ENCODE data around the gene LHX1.

The LHX1 gene

DNA sequence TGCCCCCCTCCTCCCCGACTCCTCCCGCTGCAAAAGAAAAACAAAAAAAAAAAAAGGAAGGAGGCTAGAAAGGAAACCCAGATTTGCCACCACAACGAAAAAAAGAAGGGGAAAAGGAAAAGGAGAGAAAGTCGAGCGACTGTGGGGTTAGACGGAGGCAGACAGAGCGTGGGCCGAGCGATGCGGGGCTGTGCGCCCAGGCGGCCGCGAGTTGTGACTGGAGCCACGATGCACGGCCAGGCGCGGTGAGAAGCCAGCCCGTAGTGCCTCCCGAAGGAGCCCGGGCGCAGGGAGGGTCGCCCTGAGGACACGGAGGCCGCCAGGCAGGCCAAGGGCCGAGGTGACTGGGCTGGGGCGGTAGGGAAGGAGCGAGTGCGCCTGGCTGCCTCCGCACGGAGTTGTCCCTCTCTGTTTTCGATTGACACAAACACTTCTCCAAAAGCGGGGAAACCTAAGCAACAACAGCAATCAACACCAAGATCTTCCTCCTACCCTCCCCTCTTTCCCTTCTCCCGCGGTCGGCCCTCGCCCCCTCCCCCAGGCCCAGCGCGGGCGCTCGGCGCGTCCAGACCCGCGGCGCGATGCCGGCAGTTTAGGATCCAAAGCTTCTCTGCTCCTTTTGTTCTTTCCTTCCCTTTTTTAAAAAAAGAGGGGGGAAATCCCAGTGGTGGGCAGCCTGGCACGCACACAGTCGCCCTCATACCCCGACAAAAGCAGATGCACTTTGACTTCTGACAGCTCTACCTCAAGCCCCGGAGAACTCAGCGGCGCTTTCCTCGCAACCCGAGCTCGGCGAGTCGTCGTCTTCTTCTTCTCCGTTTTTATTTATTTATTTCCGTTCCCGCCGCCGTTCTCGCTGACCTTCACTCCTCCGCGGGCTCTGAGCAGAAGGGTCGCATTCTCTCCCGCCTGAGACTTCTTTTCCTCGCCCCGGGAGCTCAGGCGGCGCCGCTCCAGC, at the start of gene LHX1:
LHX1 (plus strand) TSS at position 475 of the 958 bp plus-strand sequence. CDS start 723 bp downstream, outside the sequence.
- DNase-seq = no peak

DNA sequence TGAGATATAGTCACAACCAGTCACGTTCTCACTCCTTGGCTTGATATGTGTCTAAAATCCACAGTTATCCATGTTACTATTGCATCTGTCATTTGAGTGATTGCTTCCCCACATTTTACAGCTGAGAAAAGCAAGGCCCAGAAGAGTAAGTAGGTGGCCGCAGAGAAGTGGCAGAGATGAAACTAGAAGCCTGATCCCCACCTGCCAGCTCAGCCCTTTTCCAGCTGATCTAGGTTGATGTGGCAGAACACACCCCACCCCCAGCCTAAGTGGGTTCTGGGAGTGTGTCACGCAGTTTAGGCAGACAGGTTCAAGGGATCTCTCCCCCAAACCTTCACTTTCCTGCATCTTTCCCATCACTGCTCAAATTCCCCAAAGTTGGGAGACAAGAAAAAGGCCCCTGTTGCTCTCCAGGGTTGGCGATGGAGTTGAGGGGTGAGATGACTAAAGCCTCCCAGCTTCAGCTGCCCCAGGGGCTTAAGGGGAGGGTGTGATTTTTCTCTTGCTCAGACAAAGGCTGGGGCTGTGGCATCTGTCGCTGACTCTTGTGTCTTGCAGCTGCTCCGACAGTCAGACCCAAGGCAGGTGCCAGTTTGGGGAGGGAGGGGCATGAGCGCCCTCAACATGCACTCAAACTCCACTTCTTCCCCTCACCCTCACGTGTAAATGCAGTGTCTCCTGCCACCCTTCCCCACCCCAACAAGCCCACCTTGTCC, 48.9 kb upstream of the LHX1 start:
- peak; percentile 65 for DNase-seq

DNA sequence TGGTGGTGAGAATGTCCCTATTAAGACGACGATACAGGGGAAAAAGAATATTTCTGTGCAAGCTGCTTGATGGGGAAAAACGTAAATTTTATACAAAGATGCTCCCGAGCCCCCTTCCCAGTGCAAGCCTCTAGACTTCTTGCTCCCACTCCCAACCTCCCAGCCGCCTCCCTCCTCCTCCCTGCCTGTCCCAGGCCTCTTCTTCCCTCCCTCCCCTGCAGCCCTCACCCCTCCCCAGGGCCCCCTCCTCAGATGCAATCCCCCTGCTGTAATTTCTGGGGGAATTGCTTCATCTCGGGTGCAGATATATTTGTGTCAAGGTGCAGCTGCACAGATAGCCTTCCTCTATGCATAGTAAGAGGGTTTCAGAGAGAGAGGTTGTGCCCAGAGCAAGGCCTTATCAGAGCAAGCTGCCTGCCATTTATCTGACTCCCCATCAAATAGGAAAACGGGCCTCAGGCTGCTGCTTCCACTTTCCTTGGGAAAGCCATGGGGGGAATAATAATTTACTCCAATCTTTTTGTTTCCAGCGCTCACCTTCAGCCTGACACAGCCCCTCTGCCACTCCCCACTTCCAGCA, 47.4 kb upstream of the LHX1 start:
- DNase-seq = no peak

DNA sequence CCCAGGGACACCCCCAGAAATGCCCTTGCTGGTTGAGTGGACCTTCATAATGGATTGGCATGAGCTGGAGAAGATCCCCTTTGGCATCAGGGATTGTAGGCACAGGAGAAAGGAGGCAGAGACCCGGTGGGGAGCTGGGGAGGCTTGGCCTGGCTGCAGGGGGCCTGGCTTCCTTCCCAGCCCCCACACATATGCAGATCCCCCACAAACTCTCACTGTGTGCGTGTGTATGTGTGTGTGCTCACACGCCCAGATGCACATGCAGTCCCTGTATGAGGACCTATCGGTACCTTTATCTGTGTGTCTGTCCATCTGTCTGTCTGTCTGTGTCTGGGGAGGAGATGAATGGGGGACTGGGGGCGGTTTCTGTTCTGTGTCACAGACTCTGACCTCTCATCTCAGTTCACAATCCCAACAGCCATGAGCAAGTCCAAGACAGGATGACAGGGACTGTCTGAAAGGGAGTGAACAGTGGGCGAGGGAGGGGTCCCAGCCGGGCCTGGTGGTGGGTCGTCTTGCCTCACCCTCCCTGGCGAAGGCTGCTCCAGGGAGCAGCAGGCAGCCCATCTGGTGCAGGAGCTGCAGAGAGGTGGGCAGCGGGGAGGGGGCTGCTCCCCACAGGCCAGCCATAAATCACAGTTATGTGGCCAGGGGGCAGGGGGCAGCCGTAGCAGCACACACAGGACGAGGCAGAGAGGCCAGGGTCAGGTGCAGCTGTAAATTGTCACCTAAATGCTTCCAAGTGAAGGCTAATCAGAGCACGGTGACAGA, 46.7 kb upstream of the LHX1 start:
- DNase-seq = no peak

DNA sequence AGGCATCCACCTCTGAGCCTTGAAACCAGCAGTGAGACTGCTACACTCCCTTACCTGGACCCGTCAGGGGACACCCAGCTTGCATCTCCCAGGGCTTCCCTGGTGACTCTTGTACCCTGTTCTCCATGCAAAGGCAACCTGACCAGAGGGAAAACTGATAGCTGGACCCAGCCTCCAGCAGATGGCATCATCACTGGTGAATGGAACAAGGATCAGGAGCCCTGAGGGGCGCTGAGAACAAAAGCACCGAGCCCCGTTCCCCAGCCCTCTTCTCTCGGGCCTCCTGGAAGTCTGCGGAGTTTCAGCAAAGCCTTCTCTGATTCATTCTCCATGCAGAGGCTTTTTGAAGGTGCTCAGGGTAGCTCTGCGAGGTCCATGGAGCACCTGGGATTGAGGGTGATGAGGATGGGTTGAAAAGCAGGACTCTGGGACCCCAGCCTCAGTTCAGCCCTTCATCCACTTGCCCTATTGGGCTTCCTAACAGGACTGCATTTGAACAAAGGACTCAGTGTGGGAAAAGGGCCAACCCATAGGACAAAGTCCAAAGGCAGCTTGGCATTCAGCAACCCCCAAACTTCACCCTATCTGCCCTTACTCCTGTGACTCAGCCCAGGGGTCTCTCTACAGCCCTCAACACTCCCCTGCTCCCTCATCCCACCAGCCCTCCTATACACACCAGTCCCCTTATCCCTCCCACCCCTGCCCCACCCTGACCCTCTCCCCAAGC, 45.0 kb upstream of the LHX1 start:
- DNase-seq = no peak

DNA sequence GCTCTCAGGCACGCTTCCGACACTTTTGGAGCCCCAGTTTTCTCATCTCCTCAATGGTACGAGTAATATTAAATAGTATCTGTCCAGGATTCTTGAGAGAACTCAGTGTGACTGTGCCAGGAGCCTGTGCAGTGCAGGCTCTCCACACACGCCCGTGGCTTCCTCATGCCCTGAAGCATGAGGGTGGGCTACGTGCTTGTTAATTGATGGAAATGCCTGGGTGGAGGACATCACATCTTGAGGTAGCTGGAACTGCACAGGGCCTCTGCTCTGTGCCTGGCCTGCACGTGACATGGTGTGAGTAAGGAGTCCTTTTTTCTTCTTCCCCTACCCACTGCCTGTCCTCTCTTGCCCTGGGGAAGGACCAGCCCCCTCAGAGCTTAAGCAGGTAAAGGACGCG, 43.1 kb upstream of the LHX1 start:
- DNase-seq = no peak

DNA sequence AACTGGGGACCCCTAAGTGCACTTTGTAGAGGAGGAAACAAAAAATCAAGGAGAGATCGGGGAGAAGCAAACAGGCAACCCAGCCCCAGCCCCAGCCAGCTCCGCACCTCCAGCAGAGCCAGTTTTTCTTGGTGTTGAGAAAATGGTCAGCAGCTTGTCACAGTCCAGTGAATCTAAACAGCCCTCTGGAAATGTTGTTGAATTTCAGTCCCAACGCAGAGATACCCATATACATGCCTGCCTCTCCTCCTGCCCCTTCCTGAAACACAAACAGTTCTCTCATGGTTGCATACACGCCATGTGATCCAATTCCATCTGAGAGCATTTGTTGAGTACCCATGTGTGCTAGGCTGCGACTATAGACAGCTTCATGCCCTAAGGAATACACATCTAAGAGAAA, 42.4 kb upstream of the LHX1 start:
- DNase-seq = no peak

DNA sequence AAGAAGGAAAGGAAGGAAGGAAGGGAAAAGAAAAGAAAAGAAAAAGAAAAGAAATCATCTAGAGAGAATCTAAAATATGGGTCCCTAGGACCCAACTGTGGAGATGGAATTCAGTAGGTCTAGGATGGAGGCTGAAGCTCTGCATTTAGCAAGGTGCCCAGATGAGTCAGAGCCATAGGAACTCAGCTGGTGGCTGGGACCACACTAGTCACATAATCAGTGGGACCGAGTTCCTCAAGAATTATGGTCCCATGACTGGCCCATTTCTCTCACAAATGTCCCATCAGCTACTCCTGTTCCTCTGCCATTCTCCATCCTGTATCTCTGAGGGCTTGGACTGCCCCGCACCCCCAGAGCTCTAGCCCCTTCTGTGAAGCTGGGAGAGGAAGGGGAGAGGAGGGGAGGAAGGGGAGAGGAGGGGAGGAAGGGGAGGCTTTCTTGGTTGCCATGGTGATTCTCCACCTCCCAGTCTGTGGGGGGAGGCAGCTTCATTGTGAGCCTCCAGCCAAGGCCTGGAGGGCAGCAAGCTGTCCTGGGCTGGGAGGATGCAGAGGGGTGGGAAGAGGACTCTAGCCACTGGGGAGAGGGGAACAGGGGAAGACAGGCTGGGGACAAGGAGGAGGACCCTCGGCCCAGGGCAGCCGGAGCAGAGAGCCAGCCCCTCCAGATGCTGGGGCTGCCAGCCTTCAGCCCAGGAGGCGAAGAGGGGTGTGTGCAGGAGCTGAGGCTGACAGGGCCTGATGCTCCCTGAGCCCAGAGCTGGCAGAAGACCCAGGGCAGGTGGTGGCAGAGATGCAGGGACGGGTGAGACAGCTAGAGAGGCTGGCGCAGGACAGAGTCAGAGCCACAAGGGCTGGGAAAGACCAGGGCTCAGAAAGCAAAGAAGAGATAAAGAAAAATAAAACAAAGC, 37.8 kb upstream of the LHX1 start:
- DNase-seq = no peak

DNA sequence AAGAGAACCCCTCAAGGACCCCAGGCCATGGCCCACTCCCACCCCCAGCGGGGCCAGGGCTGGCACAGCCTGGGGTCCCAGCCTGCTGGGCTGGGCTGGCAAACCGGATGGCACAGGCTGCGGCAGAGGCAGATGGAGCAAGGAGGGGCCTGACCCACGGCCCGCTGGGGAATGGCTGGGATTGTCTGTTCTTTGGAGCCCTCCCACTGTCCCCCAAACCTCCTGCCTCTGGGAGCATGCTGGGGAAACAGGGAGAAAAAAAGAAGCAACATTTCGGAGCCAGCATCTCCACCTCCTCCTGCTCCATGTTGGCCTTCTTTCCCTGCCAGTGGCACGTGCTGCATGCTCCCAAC, 37.1 kb upstream of the LHX1 start:
- no peak for DNase-seq

DNA sequence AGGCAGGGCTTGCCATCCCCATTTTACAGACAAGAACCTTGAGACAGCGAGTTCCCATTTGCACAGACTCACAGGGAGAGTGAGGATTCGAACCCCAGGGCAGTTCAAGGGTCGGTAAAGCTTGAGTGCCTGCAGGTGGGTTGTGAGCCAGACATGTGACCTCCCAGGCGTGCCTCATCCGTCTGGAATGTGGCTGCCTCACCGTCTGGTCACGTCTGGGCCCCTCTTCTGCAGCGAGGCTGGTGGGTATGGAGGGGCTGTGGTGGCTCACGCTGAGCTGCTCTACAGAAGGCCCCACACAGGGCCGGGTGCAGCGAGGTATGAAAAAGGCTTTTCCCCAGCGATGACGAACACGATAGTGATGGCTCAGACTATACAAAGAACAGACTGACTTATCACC, 35.8 kb upstream of the LHX1 start:
- no peak for DNase-seq

DNA sequence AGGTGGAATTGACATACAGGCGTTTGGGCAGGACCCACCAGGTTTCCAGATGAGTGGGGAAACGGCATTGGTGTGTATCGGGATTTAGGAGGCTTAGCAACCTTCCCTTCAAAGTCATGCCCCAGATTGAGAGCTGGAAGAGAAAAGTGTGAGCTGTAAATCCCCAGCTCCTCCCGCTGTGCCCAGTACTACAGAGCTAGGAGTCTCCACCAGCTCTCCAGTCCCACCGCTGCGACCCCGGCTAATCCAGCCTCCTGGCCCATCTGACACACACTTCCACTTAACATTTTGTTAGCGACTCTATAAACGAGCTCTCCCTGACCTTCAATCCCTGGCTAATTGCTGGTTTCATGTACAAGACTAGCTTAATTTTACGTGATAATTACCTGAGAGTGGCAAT, 29.9 kb upstream of the LHX1 start:
- DNase-seq = no peak

DNA sequence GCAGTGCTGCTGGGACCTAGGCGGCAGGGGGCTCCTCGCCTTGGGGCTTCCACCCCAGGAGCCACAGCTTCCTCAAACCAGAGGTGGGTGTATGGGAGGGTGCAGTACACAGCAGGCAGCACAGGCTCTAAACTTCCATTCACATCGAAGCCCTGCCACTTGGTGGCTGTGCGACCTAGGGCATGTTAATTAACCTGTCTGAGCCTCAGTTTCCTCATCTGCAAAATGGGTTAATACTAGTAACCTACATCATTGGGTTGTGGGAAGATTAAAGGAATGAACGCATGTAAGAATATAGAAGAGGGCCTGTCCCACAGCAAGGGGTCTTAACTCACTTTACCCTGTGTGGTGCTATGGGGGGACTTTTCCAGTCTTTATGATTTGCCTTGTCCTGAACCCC, 26.8 kb upstream of the LHX1 start:
- DNase-seq = no peak

DNA sequence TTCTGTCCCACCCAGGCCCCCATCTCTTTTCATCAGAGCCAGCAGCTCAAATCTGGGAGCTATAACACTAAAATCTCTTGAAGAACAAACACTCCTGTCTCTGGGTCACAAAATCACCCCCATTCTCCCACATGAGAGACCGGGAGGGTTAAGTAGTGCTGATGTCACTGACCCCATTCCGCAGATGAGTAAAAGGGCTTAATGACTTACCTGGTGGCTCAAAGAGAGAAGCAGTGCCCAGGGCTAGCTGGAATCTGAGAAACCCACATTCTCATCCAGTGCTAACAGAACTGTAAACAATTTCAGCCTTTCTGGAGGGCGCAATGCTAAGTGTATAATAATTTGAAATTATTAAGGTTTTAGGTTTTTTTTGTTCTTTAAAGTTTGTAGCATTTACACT, 26.3 kb upstream of the LHX1 start:
- DNase-seq = no peak

DNA sequence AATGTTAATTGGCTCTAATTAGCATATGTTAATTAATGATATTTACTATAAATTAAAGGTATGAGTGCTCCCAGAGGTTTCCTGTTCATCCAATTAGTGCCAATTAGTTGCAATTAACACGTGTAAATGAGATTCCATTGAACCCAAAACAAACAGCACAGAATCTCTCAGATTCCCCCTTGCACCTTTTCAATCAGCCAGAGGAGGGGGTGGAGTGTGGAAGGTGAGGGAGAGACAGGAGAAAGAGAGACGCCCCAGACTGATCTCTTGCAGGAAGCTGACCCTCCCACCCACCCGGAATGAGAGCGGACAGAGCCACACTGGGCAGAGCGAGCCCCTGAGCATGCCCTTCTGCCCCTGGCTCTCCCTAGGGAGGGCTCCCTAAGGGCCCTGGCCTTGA, 24.1 kb upstream of the LHX1 start:
- DNase-seq = no peak

DNA sequence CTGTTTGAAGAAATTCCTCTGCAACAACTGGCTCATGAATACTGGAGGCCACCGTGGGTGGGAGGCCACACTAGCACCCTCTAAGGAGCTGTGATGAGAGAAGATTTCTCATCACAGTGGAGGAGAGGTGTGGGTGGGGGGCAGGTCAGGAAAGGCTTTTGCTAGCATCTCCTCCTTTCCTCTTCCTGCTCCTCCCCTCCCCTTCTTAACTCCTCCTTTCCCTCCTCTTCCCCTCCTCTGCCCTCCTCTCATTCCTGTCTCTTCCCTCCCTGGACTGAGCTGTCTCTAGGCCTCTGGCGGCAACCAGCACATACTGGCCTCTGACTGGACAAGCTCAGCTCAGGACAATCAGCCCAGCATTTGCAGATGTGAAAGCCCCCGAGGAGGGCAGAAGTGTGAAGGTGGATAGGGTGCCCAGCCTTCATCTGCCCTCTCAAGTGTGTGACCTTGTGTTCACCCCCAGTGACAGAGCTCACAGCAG, 19.0 kb upstream of the LHX1 start:
- no peak for DNase-seq

DNA sequence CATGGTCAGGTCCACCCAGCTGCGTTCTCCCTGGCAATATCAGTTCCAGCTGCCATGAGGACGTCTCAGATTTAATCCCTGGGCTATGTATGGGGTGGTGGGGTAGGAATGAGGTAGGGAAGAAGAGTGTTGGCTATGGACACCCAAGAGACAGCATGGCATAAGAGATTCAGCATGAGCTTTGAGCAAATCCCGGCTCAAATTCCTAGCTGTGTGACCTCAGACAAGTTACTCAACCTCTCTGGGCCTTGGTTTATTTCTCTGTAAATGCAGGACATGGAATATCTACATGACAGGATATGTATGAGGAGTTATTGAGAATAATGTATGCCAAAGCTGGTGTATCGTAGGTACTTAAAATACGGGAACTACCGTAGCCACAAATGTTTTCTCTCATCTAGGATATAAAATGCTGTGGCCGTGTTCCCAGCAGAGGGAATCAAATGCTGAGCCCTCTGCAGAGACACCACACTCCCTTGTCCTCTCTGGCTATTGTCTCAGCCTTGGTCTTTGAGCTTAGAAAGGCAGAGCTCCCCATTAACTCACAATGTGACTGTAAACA, 17.8 kb upstream of the LHX1 start:
- DNase-seq = no peak

DNA sequence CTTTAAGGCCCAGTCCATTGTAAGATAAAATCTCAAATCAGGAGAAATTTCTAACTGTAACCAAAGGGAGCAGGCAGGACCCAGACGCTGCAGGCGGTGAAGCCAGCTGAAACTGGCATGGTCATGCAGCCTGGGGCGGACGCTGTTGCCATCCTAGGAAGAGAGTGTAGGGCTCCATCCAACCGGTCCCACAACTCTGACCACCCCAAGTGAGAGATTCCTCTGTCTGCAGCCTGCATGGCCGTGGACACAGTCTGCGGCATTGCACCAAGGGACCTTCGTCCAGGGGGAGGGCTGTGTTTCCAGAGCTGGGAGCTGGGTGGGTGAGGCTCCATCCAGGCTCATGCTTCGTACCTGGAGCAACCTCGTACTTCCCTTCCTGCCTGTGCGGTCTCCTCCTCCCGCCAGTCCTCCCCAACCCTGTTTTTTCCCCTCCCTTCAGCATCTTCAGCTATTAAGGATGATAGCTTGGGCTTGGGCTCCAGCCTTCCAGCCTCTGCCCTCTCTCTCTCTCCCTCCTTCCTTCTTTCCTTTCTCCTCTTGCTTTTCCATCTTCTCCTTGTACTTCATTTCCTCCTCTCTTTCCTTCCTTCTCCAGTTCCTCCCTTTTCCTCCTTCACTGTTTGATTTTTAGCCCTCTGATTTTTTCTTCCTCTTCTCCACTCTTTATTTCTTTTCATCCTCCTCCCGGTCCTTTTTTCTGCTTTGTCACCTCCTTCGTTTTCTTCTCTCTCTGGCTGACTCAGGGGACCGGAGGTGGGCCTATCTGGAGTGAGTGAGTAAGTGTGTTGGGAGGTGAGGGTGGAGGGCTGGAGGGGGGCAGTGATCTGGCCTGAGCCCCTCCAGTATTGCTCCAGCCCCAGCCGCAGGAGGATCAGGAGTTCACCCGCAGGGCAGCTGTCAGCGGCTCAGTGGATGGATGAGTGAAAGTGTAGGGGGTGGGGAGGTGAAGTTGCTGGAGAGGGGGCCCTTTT, 17.0 kb upstream of the LHX1 start:
- no peak for DNase-seq

DNA sequence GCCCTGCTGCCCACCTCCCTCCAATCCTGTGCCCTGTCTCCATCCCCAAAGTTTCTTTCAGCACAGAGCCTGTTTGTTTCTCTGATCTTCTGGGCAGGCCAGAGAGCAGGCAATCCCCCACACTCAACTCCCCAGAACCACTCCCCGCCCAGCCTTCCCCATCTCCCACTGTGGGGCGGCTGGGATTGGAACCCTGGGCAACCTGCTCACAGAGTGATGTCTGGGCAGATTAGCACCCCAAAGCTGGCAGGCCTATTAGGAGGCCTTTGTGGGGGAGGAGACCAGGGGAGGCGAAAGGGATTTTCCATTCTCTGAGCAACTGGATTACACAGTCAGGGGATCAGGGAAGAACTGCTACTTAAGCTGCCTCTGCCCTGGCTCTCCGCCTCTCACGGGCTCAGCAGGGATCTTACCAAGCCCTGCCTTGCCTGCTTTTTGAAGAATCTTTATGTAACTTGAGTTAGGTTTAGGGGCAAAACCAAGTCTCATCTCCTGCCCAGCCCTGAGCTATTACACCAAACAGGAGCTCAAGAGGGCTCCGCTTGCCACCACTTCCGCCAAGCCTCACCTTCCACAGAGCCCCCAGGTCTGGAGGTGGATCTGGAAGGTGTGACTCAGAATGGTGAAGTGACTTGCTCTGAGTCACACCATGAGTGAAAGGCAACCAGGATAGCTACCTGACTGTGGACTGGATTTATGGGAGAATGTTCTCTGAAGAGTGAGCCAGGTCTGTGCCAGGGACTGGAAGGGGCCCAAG, 16.0 kb upstream of the LHX1 start:
- DNase-seq = no peak

DNA sequence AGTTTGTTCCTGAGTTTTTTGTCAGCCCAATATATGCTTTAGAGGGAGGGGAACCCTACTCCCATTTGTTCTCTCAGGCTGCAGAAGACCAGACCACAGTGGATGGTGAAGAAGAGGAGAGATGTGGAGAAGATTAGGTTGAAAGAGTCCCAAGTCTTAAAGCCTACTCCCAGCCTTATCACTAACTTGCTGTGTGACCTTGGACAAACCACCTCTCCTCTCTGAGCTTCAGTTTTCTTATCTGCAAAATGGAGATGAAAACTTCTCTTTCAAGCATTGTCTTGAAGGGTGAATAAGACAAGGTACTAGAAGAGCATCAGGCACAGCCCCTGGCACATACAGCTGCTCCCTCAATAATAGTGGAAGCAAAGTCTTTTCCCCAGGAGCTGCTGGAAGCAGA, 15.1 kb upstream of the LHX1 start:
- no peak for DNase-seq
